GM23248 (cell line): Measurements from ENCODE around the gene NSD2. TPM values are rescaled to one million over a fixed set of nuclear protein-coding genes. Genes with fewer than 3 reads are reported as not detected.
A peak's percentile ranks its signal among the peaks of the same experiment; 100 is the strongest.

Source experiments
- DNase-seq: peaks from one replicate; pipeline ENCODE4 v3.0.0-alpha.2; 2015
- H2AFZ ChIP-seq: fragments of 200-600 bp; sonication (generic); 2 replicates; pipeline ENCODE4 v1.6.1; 2016; ENCODE audit warnings: antibody characterized with exemption
- H3F3A ChIP-seq: fragments of 200-600 bp; sonication (generic); 2 replicates; pipeline ENCODE4 v1.6.1; 2016; ENCODE audit warnings: mild to moderate bottlenecking, antibody characterized with exemption, mixed run types; ENCODE audit not compliant: insufficient read depth
- H3K27ac ChIP-seq: fragments of 200-600 bp; sonication (generic); 2 replicates; pipeline ENCODE4 v1.5.1; 2016; ENCODE audit warnings: mild to moderate bottlenecking
- H3K27me3 ChIP-seq: fragments of 200-600 bp; sonication (generic); replicated peaks from 2 replicates; pipeline ENCODE4 v1.6.1; 2016; ENCODE audit warnings: mild to moderate bottlenecking; ENCODE audit not compliant: insufficient read depth
- H3K36me3 ChIP-seq: fragments of 200-600 bp; sonication (generic); 2 replicates; pipeline ENCODE4 v1.6.1; 2016; ENCODE audit warnings: low read depth, mild to moderate bottlenecking
- H3K4me1 ChIP-seq: fragments of 200-600 bp; sonication (generic); 2 replicates; pipeline ENCODE4 v1.6.1; 2016; ENCODE audit warnings: mild to moderate bottlenecking; ENCODE audit not compliant: insufficient read depth
- H3K4me2 ChIP-seq: fragments of 200-600 bp; sonication (generic); one replicate; pipeline ENCODE4 v1.6.1; 2016; ENCODE audit warnings: mild to moderate bottlenecking; ENCODE audit not compliant: unreplicated experiment
- H3K4me3 ChIP-seq: fragments of 200-600 bp; sonication (generic); 2 replicates; pipeline ENCODE4 v1.5.1; 2016; ENCODE audit warnings: mild to moderate bottlenecking
- H3K79me2 ChIP-seq: fragments of 200-600 bp; sonication (generic); 2 replicates; pipeline ENCODE4 v1.6.1; 2016; ENCODE audit warnings: mild to moderate bottlenecking; ENCODE audit not compliant: insufficient read depth
- H3K9ac ChIP-seq: fragments of 200-600 bp; sonication (generic); 2 replicates; pipeline ENCODE4 v1.6.1; 2016; ENCODE audit warnings: mild to moderate bottlenecking
- H3K9me2 ChIP-seq: fragments of 200-600 bp; sonication (generic); 2 replicates; pipeline ENCODE4 v1.6.1; 2016; ENCODE audit warnings: mixed run types, mild to moderate bottlenecking, moderate library complexity; ENCODE audit not compliant: insufficient read depth
- H3K9me3 ChIP-seq: fragments of 200-600 bp; sonication (generic); one replicate; pipeline ENCODE4 v1.6.1; 2017; ENCODE audit warnings: low read depth
- H4K20me1 ChIP-seq: fragments of 200-600 bp; sonication (generic); 2 replicates; pipeline ENCODE4 v1.6.0; 2016; ENCODE audit not compliant: insufficient read depth
- EZH2 ChIP-seq: fragments of 200-600 bp; sonication (generic); IDR thresholded peaks from 2 replicates; pipeline ENCODE4 v1.6.1; 2018; ENCODE audit warnings: antibody characterized with exemption, mild to moderate bottlenecking; ENCODE audit not compliant: insufficient read depth, poor library complexity, severe bottlenecking
- EZH2phosphoT487 ChIP-seq: fragments of 200-600 bp; sonication (generic); IDR thresholded peaks from 2 replicates; pipeline ENCODE4 v1.6.1; 2018; ENCODE audit warnings: antibody characterized with exemption, moderate library complexity, mild to moderate bottlenecking, low read depth; ENCODE audit not compliant: insufficient read depth
- WGBS, 2 experiments: methylation state at CpG; one replicate each; pipeline ENCODE4 v1.1.6; 2015 to 2017; ENCODE audit warnings: low lambda C conversion rate in 2 of 2, low coverage in 1 of 2; ENCODE audit errors: missing lambda C conversion rate in 2 of 2; 5-methylcytosine and 5-hydroxymethylcytosine counted together
- in situ Hi-C: fragments of 300-500 bp; cut with MboI; formaldehyde crosslinking; loops from 2 replicates; pipeline ENCODE4 v1.15.0; 2020
- polyA plus RNA-seq: library from polyadenylated mRNA; unstranded; fragments of >200 nt; fragmentation: Nextera tagmentation; extraction: Ambion mirVana; gene quantifications from 2 replicates; pipeline ENCODE4 v1.2.1, GENCODE V29; 2016
- total RNA-seq: library from RNA; depleted of rRNA; stranded (reverse); fragments of >200 nt; shearing (Covaris generic); gene quantifications from 2 replicates; pipeline ENCODE4 v1.2.3, GENCODE V29; 2014

Gene NSD2
- total and polyA plus RNA-seq, 2 experiments from 2014 or later = 20.1 to 32.4 TPM

- H3K9ac ChIP-seq = no peak overlapping the region
- peaks cover 26% of the 10 kb centered on the region; the same call in 1 of the 2 replicates for H3K36me3 ChIP-seq
- no peaks in the 10 kb centered on the region for H3K27me3 ChIP-seq
- H3K79me2 ChIP-seq = no peaks in the 10 kb centered on the region
- TF ChIP-seq EZH2phosphoT487 = no peak
- no peak for TF ChIP-seq EZH2
- H3K27ac ChIP-seq = no peak overlapping the region
- H4K20me1 ChIP-seq = no peaks in the 10 kb centered on the region
- H3K9me3 ChIP-seq = no peaks in the 10 kb centered on the region
- in situ Hi-C loops = no loop called here
- no peaks in the 10 kb centered on the region for H3K9me2 ChIP-seq
- no peak overlapping the region for H3K4me2 ChIP-seq
- peaks cover 11% of the 10 kb centered on the region; the same call in 1 of the 2 replicates for H3F3A ChIP-seq
- no peak overlapping the region for H2AFZ ChIP-seq
- no peak overlapping the region for H3K4me3 ChIP-seq
- 92 to 93% methylated on average over 22 of the region's 22 CpGs for WGBS, 2 experiments
- no peaks in the 10 kb centered on the region for H3K4me1 ChIP-seq
- no peak for DNase-seq
These were observed 108.4 kb downstream of the NSD2 start for GRCh38 chr4:1979477-1980196.

DNA sequence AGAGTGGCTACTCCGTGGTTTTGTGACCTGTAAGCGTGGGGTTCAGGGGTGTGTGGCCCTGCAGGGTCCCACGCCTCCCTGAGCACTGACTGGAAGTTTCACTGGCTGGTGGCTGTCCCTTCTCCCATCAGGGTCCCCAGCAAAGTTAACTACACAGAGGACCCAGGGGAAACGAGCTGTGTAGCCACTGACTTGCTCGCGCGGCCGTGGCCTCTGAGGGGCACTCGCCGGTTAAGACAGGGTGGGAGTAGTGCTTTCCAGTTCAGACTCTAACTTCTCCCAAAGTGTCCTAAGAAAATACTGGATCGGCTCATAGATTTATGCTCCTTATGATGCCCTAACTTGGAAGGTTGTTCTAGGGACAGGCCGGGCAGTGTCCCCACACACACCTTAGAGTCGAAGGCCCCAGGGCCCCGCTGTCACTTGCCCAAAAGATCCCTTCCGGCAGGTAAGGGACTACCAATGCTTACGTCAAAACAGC lies 109.4 kb downstream of the NSD2 start:
- no peak overlapping the region for H3K9ac ChIP-seq
- no peak for DNase-seq
- WGBS, 2 experiments = 90 to 92% methylated on average over 16 of the region's 16 CpGs

DNA sequence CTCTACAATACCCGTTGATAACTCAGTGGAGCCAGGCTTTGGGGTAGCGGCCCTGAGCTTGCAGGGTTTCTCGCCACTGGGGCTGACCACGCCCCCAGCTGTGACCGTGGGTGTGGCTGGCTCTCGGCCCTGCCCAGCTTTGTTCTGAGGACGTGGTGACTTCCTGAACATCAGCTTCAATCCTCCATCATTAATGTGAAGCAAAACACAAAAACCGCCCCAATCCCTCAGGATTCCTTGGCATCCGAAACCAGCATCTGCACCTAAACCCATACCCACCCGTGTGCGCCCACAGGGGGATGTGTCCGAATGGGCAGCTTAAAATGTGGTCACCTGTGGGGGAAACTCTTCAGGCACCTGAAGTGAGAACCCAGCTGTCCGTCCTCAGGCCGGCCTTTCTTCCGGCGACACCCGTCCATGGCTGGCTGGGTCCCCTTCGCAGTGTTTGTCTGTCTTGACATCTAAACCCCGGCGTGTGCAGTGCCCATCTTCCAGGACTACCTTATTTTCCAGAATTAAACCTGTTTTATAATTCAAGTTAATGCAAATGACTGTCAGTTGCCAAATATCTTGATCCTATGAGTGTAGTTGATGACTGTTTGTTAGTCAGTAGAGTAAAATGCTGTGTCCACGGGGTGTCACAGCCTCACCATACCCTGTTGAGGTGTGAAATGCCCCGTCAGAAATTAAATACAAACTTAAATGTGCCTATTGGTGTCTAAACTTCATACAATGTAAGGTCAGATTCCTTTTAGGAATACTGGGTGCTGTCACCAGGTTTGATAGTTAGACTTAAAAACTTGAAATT lies 110.3 kb downstream of the NSD2 start:
- Histone ChIP-seq H3F3A (peaks cover 11% of the 10 kb centered on the region; the same call in 1 of the 2 replicates), H3K9ac (no peak overlapping the region), H4K20me1 (no peaks in the 10 kb centered on the region), H3K79me2 (no peaks in the 10 kb centered on the region), H3K36me3 (peaks cover 26% of the 10 kb centered on the region; the same call in 1 of the 2 replicates), H2AFZ (no peak overlapping the region), H3K4me1 (no peaks in the 10 kb centered on the region), H3K4me3 (no peak overlapping the region), H3K9me2 (no peaks in the 10 kb centered on the region), H3K27ac (no peak overlapping the region), H3K4me2 (no peak overlapping the region), H3K9me3 (no peaks in the 10 kb centered on the region), H3K27me3 (no peaks in the 10 kb centered on the region)
- in situ Hi-C loops = no loop called here
- TF ChIP-seq EZH2 (no peak), EZH2phosphoT487 (no peak)
- 83 to 86% methylated on average over 22 of the region's 22 CpGs for WGBS, 2 experiments
- DNase-seq = peak; percentile 30

More for the DNA sequence above, 109.4 kb downstream of the NSD2 start:
- Histone ChIP-seq H3K36me3 (peaks cover 26% of the 10 kb centered on the region; the same call in 1 of the 2 replicates), H3K27me3 (no peaks in the 10 kb centered on the region), H3F3A (peaks cover 11% of the 10 kb centered on the region; the same call in 1 of the 2 replicates), H3K4me2 (no peak overlapping the region), H3K4me3 (no peak overlapping the region), H3K4me1 (no peaks in the 10 kb centered on the region), H3K79me2 (no peaks in the 10 kb centered on the region), H3K27ac (no peak overlapping the region), H4K20me1 (no peaks in the 10 kb centered on the region), H3K9me2 (no peaks in the 10 kb centered on the region), H3K9me3 (no peaks in the 10 kb centered on the region), H2AFZ (no peak overlapping the region)
- TF ChIP-seq EZH2 = no peak
- TF ChIP-seq EZH2phosphoT487 = no peak
- in situ Hi-C loops = no loop called here

GRCh38 chr4:1982124-1983052 lies 111.2 kb downstream of the NSD2 start:
- peaks cover 26% of the 10 kb centered on the region; the same call in 1 of the 2 replicates for H3K36me3 ChIP-seq
- no peak overlapping the region for H3K4me3 ChIP-seq
- peak; percentile 15 for DNase-seq

More at GRCh38 chr4:1982124-1983052, 111.2 kb downstream of the NSD2 start:
- no peaks in the 10 kb centered on the region for H3K4me1 ChIP-seq
- H3F3A ChIP-seq = peaks cover 11% of the 10 kb centered on the region; the same call in 1 of the 2 replicates
- H3K4me2 ChIP-seq = no peak overlapping the region
- WGBS, 2 experiments = 89 to 90% methylated on average over 16 of the region's 16 CpGs
- no peaks in the 10 kb centered on the region for H3K9me2 ChIP-seq
- TF ChIP-seq EZH2 (no peak), EZH2phosphoT487 (no peak)
- no peak overlapping the region for H3K27ac ChIP-seq
- H3K79me2 ChIP-seq = no peaks in the 10 kb centered on the region
- no peaks in the 10 kb centered on the region for H3K9me3 ChIP-seq
- H3K9ac ChIP-seq = no peak overlapping the region
- H4K20me1 ChIP-seq = no peaks in the 10 kb centered on the region
- no peaks in the 10 kb centered on the region for H3K27me3 ChIP-seq
- in situ Hi-C loops = no loop called here
- H2AFZ ChIP-seq = no peak overlapping the region
